ENCODE data around the gene ATP10A. TPM values are rescaled to one million over a fixed set of nuclear protein-coding genes. Genes with fewer than 3 reads are reported as not detected.

Gene ATP10A
- total RNA-seq (2022; extraction: Qiagen RNA extraction; ENCODE audit: low read depth): 6.0 to 8.2 TPM (median 6.9 TPM) in 5 replicates

GRCh38 chr15:25863111-25863967, at the start of gene ATP10A:
Gene ATP10A, minus strand, starts transcription at chr15:25863327. Its CDS starts 231 bp downstream, at chr15:25863096.

Data from A549 treated with RU486 at 1 μM for 4 hours (cell line).